Testis (tissue), 2 donors: Measurements from ENCODE around the gene SLC6A6.

Source experiments
- POLR2A ChIP-seq: fragments of 450-650 bp; IDR thresholded peaks from one replicate; pipeline ENCODE4 v1.6.1; 2017; ENCODE audit warnings: antibody characterized with exemption, mild to moderate bottlenecking, moderate library complexity
- TF ChIP-seq, protein P1 (sequence below), 3 experiments: fragments of 450-650 bp in 2 of 3; fragments of 200-600 bp in 1 of 3; sonication (generic) in 1 of 3; IDR thresholded peaks; one replicate each; pipeline ENCODE4 v1.5.1; 2016 to 2019; ENCODE audit warnings: antibody characterized with exemption in 3 of 3, mild to moderate bottlenecking in 2 of 3, moderate library complexity in 1 of 3

DNA sequence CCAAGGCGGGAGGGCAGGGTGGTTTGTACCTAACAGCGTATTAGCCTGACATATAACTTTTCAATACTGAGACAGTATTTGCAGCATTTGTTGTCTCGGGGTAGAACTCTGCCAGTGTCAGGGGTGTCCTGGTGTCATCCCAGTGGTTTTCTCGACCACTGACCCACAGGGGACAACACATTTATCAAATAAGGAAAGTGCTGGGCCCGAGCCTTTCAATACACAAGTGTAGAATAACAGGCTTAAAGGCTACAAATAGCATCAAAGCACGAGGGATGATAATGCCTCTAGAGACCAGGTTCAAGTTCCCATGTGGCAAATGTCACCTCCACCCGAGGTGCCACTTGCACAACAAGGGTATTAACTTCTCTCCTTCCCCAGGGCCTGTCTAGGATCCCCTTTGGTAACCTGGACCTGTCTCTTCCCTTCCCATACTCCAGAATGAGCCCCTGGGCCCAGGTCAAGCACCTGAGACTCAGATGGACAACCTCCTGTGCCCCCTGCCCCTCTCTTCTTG, 9.5 kb upstream of the SLC6A6 start:
- TF ChIP-seq, protein P1, sequence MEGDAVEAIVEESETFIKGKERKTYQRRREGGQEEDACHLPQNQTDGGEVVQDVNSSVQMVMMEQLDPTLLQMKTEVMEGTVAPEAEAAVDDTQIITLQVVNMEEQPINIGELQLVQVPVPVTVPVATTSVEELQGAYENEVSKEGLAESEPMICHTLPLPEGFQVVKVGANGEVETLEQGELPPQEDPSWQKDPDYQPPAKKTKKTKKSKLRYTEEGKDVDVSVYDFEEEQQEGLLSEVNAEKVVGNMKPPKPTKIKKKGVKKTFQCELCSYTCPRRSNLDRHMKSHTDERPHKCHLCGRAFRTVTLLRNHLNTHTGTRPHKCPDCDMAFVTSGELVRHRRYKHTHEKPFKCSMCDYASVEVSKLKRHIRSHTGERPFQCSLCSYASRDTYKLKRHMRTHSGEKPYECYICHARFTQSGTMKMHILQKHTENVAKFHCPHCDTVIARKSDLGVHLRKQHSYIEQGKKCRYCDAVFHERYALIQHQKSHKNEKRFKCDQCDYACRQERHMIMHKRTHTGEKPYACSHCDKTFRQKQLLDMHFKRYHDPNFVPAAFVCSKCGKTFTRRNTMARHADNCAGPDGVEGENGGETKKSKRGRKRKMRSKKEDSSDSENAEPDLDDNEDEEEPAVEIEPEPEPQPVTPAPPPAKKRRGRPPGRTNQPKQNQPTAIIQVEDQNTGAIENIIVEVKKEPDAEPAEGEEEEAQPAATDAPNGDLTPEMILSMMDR (IDR thresholded peaks at IDR 0.05): no peak
- TF ChIP-seq POLR2A: no peak
